Activated CD4-positive, alpha-beta T cell treated with anti-CD3 and anti-CD28 coated beads, Interleukin-2, amount 50 U/mL, for 48 hours (primary cell): ENCODE data around the gene DCDC1.

Experiments used
- DNase-seq, 2 experiments: peaks; one replicate each; pipeline ENCODE4 v3.0.0-alpha.2; 2020

The DCDC1 gene

DNA sequence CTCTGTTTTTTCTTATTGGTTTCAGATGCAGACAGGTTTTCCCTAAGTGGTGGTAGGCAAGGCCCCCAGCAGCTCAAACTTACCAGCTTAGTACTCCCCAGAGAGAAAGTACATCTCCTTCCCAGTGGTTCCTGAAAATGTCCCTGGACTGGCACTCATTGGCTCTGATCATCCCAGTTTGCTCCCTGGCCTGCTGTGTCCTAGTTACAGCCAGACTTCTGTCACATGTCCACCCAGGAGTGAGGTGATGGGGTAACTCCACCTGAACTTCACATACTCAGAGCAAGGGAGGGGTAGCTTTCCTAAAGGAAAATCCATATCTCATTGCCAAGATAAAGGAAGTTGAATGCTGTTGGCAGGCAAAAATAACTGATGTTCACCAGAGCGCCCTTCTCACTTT, 546.4 kb downstream of the DCDC1 start:
- no peak for DNase-seq

- DNase-seq = no peak
Observed at GRCh38 chr11:30821438-30821965, 548.0 kb downstream of the DCDC1 start.

GRCh38 chr11:30818721-30819120, 550.8 kb downstream of the DCDC1 start:
- DNase-seq = no peak

DNA sequence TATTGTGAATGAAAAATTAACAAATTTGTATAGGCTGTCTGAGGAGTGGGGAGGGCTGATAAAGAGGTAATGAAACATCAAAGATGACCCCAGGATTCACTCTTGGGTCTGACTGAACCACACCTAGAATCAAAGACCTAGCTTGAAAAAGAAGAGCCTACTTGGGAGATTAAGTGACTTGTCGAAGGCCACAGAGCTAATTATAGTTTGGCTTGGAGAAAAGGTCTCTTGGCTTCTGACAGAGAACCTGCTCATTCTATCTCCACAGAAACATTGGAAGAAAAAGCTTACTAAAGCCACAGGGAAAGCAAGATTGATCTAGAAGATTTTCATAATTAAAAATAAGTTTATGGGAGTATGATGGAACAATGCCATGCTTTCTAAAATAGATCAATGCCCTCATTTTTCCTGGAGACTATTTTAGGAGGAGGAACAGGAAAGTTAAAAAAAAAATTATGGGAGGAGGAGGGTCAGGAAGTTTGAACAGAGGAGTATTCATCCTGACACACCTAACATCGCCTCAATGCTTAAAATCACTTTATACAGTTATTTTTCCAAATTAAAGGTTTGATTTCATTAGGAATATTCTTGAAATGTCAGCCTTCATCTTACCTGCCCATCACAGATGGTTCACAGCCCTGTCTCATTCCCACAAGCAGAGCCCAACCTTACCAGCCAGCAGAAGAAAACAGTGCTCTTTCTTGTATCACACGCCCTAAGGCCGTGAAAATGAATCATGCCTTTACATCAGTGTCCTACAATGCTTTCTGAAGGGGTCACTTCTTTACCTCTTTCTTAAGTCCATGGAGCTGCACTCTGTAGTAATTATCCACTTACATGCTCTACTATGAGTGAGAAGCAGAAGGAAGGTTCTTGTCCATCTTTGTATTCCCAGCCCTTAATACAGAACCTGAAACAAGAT, 552.3 kb downstream of the DCDC1 start:
- DNase-seq = no peak

DNA sequence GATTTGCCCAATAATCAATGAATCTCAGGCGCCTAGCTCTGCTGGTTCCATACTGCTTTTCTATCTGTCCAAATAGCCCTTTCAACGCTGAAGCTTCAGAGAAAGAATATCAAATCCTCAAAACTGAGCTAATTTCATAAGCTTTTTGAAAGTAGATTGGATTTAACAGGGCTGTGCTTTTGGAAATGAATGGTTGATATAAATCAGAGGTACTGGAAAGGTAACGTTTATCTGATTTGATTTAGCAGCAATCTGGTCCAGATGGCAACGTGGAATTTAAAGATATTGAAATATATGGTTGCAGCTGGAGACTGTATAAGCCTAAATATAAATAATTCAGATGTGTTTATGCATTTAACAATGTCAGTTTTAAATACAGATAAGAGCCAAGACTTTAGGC, 553.9 kb downstream of the DCDC1 start:
- no peak for DNase-seq

- DNase-seq = no peak
Observed at GRCh38 chr11:30814737-30815136, 554.8 kb downstream of the DCDC1 start.
